GM12865 (cell line): ENCODE results near the gene IL10RB.

Experiments
- DNase-seq: peaks from one replicate; pipeline ENCODE4 v3.0.0; 2010; ENCODE audit warnings: low read depth
- H3K4me3 ChIP-seq: 2 replicates; pipeline ENCODE4 v1.5.1; 2011; ENCODE audit warnings: mild to moderate bottlenecking, low read depth, low read length, control low read depth
- TF ChIP-seq, protein P1 (sequence below): IDR thresholded peaks from 2 replicates; pipeline ENCODE4 v1.5.1; 2011; ENCODE audit warnings: low read length, control low read depth, low read depth, inconsistent platforms; ENCODE audit not compliant: insufficient read depth; ENCODE audit errors: missing control alignments

The IL10RB gene

GRCh38 chr21:33308586-33309490 is 42.7 kb downstream of the IL10RB start:
- TF ChIP-seq, protein P1, sequence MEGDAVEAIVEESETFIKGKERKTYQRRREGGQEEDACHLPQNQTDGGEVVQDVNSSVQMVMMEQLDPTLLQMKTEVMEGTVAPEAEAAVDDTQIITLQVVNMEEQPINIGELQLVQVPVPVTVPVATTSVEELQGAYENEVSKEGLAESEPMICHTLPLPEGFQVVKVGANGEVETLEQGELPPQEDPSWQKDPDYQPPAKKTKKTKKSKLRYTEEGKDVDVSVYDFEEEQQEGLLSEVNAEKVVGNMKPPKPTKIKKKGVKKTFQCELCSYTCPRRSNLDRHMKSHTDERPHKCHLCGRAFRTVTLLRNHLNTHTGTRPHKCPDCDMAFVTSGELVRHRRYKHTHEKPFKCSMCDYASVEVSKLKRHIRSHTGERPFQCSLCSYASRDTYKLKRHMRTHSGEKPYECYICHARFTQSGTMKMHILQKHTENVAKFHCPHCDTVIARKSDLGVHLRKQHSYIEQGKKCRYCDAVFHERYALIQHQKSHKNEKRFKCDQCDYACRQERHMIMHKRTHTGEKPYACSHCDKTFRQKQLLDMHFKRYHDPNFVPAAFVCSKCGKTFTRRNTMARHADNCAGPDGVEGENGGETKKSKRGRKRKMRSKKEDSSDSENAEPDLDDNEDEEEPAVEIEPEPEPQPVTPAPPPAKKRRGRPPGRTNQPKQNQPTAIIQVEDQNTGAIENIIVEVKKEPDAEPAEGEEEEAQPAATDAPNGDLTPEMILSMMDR = peak; percentile 22
- peak; percentile 97 for DNase-seq
- H3K4me3 ChIP-seq = no peak overlapping the region

- TF ChIP-seq, protein P1 = no peak
These were observed 43.6 kb downstream of the IL10RB start for GRCh38 chr21:33309778-33310177.

GRCh38 chr21:33312121-33312520 is 46.0 kb downstream of the IL10RB start:
- no peak for DNase-seq

More at GRCh38 chr21:33309778-33310177, 43.6 kb downstream of the IL10RB start:
- H3K4me3 ChIP-seq = no peak overlapping the region
- no peak for DNase-seq

DNA sequence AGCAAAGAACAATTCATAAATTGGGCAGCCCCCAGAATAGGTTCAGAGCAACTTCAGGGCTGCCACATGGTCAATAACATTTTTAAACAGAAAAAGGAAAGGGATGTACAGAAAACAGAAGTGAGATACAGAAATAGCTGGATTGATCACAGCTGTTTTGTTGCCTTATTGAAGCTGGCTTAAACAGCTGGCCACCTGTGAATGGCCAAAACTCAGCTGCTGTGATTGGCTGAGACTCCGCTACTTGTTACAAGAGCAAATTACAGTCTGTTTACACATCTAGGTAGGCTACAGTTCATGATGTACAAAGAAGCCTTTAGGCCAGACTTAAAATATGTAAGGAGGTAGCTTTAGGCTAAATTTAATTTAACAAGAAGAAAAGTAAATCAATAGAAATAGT is 47.0 kb downstream of the IL10RB start:
- no peak overlapping the region for H3K4me3 ChIP-seq
- DNase-seq = peak; percentile 44
- TF ChIP-seq, protein P1 = no peak

More at GRCh38 chr21:33312121-33312520, 46.0 kb downstream of the IL10RB start:
- no peak overlapping the region for H3K4me3 ChIP-seq
- TF ChIP-seq, protein P1 = no peak

- no peak for DNase-seq
- no peak overlapping the region for H3K4me3 ChIP-seq
- TF ChIP-seq, protein P1 = no peak
These were observed 47.4 kb downstream of the IL10RB start for GRCh38 chr21:33313611-33314010.

DNA sequence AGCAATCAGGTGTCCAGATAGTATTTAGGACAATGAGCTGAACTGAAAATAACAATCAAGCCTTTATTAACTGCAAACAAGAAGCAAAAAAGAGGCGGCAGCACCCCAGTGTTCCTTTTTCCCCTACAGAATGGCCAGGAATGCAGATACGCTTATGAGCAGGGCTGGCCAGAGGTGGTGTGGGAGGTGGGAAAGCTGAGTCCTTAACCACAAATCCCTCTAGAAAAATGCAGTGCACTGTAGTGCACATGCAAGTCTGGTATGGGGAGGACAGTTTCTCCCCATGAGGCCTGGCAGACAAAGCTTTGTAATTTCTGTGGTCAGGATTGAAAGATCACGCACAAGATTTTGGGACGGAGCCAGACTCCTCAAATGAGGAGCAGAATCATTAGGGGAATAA is 47.9 kb downstream of the IL10RB start:
- no peak for DNase-seq
- TF ChIP-seq, protein P1 = no peak
- no peak overlapping the region for H3K4me3 ChIP-seq
